Fibroblast of villous mesenchyme (primary cell): ENCODE data around the gene LRRC4. TPM values are rescaled to one million over a fixed set of nuclear protein-coding genes. Genes with fewer than 3 reads are reported as not detected.

Experiments
- DNase-seq: peaks from one replicate; pipeline ENCODE4 v3.0.0-alpha.2; 2010; ENCODE audit warnings: low read depth
- H3K4me3 ChIP-seq: 2 replicates; pipeline ENCODE4 v1.5.1; 2011; ENCODE audit warnings: low read depth, mild to moderate bottlenecking, low read length
- total RNA-seq: library from RNA; depleted of rRNA; stranded (reverse); fragments of >200 nt; gene quantifications from 2 replicates; pipeline ENCODE4 v1.2.3, GENCODE V29; 2012
- TF ChIP-seq, protein P1 (sequence below): IDR thresholded peaks from 2 replicates; pipeline ENCODE4 v1.5.1; 2012; ENCODE audit warnings: low read depth, mild to moderate bottlenecking, low read length; ENCODE audit not compliant: insufficient read depth

LRRC4 gene
- total RNA-seq, 1 donor: under 0.01 TPM

DNA sequence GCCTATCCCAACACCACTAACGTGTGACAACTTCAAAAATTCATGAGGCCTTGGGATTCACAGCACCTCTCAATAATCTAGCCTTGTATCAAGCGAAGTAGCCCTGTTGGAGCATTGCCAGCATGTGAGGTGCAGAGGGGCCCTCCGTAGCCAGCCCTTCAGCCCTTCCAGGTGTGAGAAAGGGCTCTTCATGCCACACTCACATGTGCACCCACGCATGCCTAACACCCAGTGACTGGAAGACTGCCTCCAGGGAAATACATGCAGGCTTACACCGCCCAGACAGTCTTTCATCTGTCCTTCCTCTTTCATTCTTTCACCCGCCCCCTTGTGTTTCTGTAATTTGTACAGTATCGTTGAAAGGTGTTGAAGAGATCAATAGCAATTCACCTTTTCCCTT is 26.1 kb downstream of the LRRC4 start:
- no peak for DNase-seq
- H3K4me3 ChIP-seq: no peak overlapping the region
- TF ChIP-seq, protein P1, sequence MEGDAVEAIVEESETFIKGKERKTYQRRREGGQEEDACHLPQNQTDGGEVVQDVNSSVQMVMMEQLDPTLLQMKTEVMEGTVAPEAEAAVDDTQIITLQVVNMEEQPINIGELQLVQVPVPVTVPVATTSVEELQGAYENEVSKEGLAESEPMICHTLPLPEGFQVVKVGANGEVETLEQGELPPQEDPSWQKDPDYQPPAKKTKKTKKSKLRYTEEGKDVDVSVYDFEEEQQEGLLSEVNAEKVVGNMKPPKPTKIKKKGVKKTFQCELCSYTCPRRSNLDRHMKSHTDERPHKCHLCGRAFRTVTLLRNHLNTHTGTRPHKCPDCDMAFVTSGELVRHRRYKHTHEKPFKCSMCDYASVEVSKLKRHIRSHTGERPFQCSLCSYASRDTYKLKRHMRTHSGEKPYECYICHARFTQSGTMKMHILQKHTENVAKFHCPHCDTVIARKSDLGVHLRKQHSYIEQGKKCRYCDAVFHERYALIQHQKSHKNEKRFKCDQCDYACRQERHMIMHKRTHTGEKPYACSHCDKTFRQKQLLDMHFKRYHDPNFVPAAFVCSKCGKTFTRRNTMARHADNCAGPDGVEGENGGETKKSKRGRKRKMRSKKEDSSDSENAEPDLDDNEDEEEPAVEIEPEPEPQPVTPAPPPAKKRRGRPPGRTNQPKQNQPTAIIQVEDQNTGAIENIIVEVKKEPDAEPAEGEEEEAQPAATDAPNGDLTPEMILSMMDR: no peak

DNA sequence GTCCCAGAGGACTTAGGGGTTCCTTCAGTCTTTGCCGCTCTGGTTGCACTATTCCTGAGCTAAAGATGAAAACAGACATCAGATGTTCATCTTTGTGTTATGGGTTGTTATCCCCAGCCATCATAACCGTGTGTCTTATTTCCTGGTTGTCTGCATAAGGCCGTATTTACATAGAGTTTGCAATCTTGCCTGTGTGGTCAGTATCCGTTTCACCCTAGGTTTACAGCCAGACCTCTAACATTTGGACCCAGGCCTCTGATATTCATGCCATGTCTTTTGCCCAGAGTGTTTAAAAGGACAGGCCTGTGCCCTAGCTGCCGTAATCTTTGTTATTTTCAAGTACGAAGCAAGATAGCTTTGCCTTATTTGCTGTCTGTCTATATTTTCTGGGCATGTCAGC is 26.6 kb downstream of the LRRC4 start:
- DNase-seq: no peak
- H3K4me3 ChIP-seq: no peak overlapping the region
- TF ChIP-seq, protein P1: no peak

DNA sequence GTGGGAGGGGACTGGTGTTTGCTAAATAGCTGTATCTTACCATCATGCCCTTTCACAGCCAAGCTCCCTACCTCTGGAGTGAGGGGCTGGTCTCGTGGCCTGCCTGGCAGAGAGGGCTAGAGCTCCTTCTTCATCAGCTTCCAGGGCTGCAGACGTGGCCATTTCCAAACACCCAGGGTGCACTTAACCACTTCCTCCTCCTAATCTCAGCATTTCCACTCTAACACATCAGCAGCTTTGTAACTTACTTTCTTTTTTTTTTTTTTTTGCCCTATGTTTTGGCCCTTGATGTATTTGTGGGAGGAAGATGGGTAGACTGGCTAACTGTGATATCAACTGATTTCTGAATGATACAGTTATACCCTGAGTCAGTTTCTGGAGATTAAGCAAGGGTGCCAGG is 27.4 kb downstream of the LRRC4 start:
- no peak for DNase-seq
- no peak overlapping the region for H3K4me3 ChIP-seq
- TF ChIP-seq, protein P1: no peak

GRCh38 chr7:128003167-128003566 is 28.1 kb downstream of the LRRC4 start:
- TF ChIP-seq, protein P1: no peak
- DNase-seq: no peak
- H3K4me3 ChIP-seq: no peak overlapping the region

DNA sequence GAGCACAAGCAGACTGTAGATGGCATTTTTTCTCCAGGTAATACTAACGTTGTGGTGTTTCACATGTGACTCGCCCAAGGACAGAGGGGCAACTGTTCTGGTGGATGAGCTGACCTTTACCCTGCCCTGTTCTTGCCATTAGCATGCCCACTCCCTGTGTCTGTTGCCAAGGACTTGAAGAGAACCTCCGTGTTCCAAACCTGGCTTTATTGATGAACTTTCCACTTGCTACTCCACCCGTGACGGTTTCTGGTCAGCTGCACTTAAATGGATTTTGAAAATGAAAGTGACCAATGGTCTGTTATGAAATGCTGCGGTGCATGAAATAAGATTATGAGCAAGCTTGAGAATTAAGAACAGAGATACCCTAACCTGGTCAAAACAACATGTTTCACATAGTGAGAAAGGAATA is 30.4 kb downstream of the LRRC4 start:
- TF ChIP-seq, protein P1: no peak
- peak; percentile 69 for DNase-seq

DNA sequence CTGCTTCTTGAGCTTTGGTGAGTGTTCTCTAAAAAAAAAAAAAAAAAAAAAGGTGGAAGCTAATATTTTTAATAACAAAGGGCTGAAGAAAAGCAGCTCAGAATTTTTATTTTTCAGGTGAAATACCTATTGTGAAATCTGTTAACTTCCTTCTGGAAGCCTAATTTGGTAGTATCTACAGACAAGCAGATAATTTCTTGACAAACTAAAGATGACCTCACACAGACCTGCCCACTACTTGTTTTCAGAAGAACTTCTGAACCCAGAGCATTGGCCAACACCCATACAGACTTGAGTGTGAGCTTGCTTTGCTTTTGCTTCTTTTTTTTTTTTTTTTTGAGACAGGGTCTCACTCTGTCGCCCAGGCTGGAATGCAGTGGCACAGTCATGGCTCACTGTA is 31.2 kb downstream of the LRRC4 start:
- TF ChIP-seq, protein P1: no peak

More for the DNA sequence above, 30.4 kb downstream of the LRRC4 start:
- no peak overlapping the region for H3K4me3 ChIP-seq

GRCh38 chr7:127998671-127999070 is 32.6 kb downstream of the LRRC4 start:
- TF ChIP-seq, protein P1: no peak
- DNase-seq: no peak
- no peak overlapping the region for H3K4me3 ChIP-seq

More for the DNA sequence above, 31.2 kb downstream of the LRRC4 start:
- no peak overlapping the region for H3K4me3 ChIP-seq
- no peak for DNase-seq
